ENCODE measurements around the gene TUBB2B.

DNA sequence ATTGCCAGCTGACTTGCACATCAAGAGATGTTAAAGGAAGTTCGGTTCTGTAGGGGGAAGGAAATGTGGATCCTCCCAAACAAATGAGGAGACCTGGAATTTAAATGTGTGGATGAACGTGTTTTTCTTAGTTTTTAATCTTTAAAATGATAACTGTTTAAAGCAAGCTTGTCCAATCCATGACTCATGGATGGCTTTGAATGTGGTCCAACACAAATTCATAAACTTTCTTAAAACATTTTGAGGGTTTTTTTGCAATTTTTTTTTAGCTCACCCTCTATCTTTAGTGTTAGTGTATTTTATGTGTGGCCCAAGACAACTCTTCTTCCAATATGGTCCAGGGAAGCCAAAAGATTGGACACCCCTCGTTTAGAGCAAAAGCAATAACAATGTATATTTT, 12.6 kb downstream of the TUBB2B start:
- TF ChIP-seq EP300 (IDR thresholded peaks at IDR 0.05): no peak
- TF ChIP-seq SMC3 (IDR thresholded peaks at IDR 0.05): no peak
- TF ChIP-seq, protein P1, sequence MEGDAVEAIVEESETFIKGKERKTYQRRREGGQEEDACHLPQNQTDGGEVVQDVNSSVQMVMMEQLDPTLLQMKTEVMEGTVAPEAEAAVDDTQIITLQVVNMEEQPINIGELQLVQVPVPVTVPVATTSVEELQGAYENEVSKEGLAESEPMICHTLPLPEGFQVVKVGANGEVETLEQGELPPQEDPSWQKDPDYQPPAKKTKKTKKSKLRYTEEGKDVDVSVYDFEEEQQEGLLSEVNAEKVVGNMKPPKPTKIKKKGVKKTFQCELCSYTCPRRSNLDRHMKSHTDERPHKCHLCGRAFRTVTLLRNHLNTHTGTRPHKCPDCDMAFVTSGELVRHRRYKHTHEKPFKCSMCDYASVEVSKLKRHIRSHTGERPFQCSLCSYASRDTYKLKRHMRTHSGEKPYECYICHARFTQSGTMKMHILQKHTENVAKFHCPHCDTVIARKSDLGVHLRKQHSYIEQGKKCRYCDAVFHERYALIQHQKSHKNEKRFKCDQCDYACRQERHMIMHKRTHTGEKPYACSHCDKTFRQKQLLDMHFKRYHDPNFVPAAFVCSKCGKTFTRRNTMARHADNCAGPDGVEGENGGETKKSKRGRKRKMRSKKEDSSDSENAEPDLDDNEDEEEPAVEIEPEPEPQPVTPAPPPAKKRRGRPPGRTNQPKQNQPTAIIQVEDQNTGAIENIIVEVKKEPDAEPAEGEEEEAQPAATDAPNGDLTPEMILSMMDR (IDR thresholded peaks at IDR 0.05): no peak
- no peak for TF ChIP-seq PHF8 (IDR thresholded peaks at IDR 0.05; ENCODE audit: borderline replicate concordance, low read depth)
- no peak for TF ChIP-seq CHD2 (IDR thresholded peaks at IDR 0.05; ENCODE audit: low read length, partially characterized antibody)
- TF ChIP-seq HMGXB4 (CRISPR knock-in tag; IDR thresholded peaks at IDR 0.05; ENCODE audit: borderline replicate concordance): no peak
- TF ChIP-seq POLR2A (IDR thresholded peaks at IDR 0.05; ENCODE audit: low read length): no peak
- TF ChIP-seq, protein P2, sequence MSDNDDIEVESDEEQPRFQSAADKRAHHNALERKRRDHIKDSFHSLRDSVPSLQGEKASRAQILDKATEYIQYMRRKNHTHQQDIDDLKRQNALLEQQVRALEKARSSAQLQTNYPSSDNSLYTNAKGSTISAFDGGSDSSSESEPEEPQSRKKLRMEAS (IDR thresholded peaks at IDR 0.05): no peak
- TF ChIP-seq ZNF302 (CRISPR knock-in tag; IDR thresholded peaks at IDR 0.05): no peak
- TF ChIP-seq NR3C1 (IDR thresholded peaks at IDR 0.05): no peak
- TF ChIP-seq ZSCAN20 (CRISPR knock-in tag; IDR thresholded peaks at IDR 0.05): no peak

Measured in A549 (cell line).